Uterus (tissue), 2 donors: ENCODE data around the gene KTN1.

Experiments
- POLR2A ChIP-seq, 2 donors: fragments of 450-650 bp; IDR thresholded peaks; one replicate each; pipeline ENCODE4 v1.6.1; 2016; ENCODE audit warnings: antibody characterized with exemption in 2 of 2, mild to moderate bottlenecking in 1 of 2, moderate library complexity in 1 of 2
- TF ChIP-seq, protein P1 (sequence below), 4 experiments: fragments of 200-600 bp in 2 of 4; fragments of 450-650 bp in 2 of 4; sonication (generic) in 2 of 4; IDR thresholded peaks; one replicate each; pipeline ENCODE4 v1.5.1; 2016 to 2019; ENCODE audit warnings: antibody characterized with exemption in 4 of 4, mild to moderate bottlenecking in 2 of 4, moderate library complexity in 1 of 4

DNA sequence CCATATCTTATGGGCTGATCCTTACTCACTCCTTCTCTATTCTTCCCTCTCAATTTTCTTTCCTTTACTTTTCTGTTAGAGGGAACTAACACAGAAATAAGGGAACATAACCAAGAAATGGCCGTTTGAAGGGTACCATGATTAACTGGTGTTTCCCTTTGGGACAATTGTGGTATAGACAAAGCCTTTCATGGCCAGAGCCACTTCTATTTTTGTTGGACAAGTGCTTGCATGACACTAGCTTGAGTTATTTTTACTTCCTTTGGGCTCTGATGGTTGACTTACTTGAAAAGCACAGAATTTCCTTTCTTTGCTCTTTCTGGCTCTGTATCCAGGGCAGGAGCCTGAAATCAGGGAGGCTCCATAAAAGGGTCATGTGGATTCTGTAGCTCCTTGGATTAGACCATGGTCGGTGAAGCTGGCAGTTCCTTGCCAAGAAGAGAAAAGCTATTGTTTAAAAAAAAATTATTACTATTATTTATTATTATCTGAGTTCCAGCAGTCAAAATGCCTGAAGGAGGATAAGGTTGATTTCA is 130.6 kb downstream of the KTN1 start:
- no peak for TF ChIP-seq POLR2A (IDR thresholded peaks at IDR 0.05)
- TF ChIP-seq, protein P1, sequence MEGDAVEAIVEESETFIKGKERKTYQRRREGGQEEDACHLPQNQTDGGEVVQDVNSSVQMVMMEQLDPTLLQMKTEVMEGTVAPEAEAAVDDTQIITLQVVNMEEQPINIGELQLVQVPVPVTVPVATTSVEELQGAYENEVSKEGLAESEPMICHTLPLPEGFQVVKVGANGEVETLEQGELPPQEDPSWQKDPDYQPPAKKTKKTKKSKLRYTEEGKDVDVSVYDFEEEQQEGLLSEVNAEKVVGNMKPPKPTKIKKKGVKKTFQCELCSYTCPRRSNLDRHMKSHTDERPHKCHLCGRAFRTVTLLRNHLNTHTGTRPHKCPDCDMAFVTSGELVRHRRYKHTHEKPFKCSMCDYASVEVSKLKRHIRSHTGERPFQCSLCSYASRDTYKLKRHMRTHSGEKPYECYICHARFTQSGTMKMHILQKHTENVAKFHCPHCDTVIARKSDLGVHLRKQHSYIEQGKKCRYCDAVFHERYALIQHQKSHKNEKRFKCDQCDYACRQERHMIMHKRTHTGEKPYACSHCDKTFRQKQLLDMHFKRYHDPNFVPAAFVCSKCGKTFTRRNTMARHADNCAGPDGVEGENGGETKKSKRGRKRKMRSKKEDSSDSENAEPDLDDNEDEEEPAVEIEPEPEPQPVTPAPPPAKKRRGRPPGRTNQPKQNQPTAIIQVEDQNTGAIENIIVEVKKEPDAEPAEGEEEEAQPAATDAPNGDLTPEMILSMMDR (IDR thresholded peaks at IDR 0.05), result no peak
